Neural cell (in vitro differentiated cells): ENCODE measurements around the gene PDIA2.

Experiments
- CTCF ChIP-seq: fragments of 450-650 bp; IDR thresholded peaks from 2 replicates; pipeline ENCODE4 v1.5.1; 2014; ENCODE audit warnings: antibody characterized with exemption, mild to moderate bottlenecking, moderate library complexity; ENCODE audit not compliant: poor library complexity, severe bottlenecking
- POLR2AphosphoS5 ChIP-seq: IDR thresholded peaks from 2 replicates; pipeline ENCODE4 v1.6.1; 2012

- TF ChIP-seq CTCF (no peak), POLR2AphosphoS5 (no peak)
These were observed 41.7 kb downstream of the PDIA2 start for GRCh38 chr16:324451-325334.
